Measurements from ENCODE around the gene SMYD1. TPM values are rescaled to one million over a fixed set of nuclear protein-coding genes. Genes with fewer than 3 reads are reported as not detected.

Gene SMYD1
- total and polyA plus RNA-seq, 3 donors from 2014 or later, result 1.5 to 3.1 (median 2.4) TPM

DNA sequence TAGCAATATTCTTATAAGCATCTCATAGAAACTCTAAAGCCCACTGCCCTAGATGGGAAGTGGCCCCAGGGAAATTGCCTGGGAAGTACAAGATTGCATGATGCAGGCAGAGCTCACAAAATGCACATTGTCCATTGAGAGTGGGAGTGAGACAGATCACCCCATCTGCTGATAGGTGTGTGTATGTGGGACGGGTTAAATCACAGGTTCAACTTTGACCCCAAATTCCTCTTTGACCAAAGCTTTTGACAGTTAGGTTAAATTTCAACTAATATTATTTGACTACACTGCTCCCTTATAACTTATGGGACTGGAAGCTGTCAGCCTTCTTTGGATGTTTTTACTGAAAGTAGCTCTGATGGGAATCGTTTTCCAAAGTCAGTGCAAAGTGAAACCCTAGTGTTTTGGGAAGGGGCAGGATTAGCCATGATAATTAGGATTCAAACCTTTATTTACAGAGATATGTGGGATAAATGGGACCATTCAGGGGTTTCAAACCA lies 71.6 kb downstream of the SMYD1 start:
- no peak for TF ChIP-seq POLR2A (IDR thresholded peaks at IDR 0.05)
- no peak for TF ChIP-seq CTCF (IDR thresholded peaks at IDR 0.05)
- Histone ChIP-seq H3K9me3 (no peaks in the 10 kb centered on the region), H3K36me3 (ENCODE audit: low read depth, missing control alignments) (no peaks in the 10 kb centered on the region), H3K4me1 (no peaks in the 10 kb centered on the region), H3K4me3 (no peak overlapping the region), H3K27ac (no peak overlapping the region), H3K27me3 (no peaks in the 10 kb centered on the region)
- intact Hi-C loops (cut with DNase I; ENCODE audit: low total_unique reads), result no loop called here
- no peak for DNase-seq
- WGBS, 2 donors, result 55 to 78% methylated on average over 2 of the region's 2 CpGs

DNA sequence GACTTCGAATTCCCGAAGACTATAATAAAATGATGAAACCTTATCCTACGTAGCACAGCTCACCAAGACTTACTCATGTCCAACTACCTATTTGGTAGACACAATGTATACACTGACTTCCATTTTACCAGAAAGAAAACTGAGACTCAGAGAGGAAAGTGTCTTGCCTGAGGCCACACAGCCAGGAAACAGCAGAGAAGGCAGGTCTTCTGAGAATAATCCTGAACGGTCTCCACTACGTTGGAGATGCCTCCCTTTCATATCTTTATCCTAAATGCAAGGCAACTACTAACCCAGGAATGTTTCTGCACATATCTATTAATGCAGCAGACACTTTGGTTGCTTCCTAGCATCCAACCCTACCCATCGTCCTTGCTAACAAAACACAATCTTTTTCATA lies 72.2 kb downstream of the SMYD1 start:
- intact Hi-C loops (cut with DNase I; ENCODE audit: low total_unique reads), result no loop called here
- TF ChIP-seq CTCF (IDR thresholded peaks at IDR 0.05) (no peak), POLR2A (IDR thresholded peaks at IDR 0.05) (no peak)
- H3K9me3 ChIP-seq, result no peaks in the 10 kb centered on the region
- WGBS, 2 donors, result 88% methylated on average over 6 of the region's 6 CpGs
- H3K4me3 ChIP-seq, result no peak overlapping the region
- H3K36me3 ChIP-seq (ENCODE audit: low read depth, missing control alignments), result no peaks in the 10 kb centered on the region
- H3K27me3 ChIP-seq, result no peaks in the 10 kb centered on the region
- no peak overlapping the region for H3K27ac ChIP-seq
- H3K4me1 ChIP-seq, result no peaks in the 10 kb centered on the region
- no peak for DNase-seq

DNA sequence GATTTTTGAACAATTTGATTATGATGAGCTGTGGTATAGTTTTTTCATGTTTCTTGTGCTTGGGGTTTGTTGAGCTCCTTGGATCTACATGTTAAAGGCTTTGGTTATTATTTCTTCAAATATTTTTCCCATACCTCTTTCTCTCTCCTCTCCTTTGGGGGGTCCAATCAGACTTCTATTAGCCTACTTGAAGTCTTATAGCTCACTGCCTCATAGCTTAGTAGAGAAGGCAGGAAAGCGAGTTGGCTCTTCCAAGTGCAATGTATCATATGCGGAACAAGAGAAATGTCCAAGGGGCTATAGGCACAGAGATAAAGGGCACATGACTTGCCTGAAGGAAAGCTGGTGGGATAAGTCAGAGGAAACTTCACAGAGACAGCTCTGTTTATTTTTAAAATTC lies 74.3 kb downstream of the SMYD1 start:
- 93 to 97% methylated on average over 2 of the region's 2 CpGs for WGBS, 2 donors
- Histone ChIP-seq H3K9me3 (no peaks in the 10 kb centered on the region), H3K27ac (no peak overlapping the region), H3K4me3 (no peak overlapping the region), H3K36me3 (ENCODE audit: low read depth, missing control alignments) (no peaks in the 10 kb centered on the region), H3K27me3 (no peaks in the 10 kb centered on the region), H3K4me1 (no peaks in the 10 kb centered on the region)
- intact Hi-C loops (cut with DNase I; ENCODE audit: low total_unique reads), result no loop called here
- TF ChIP-seq POLR2A (IDR thresholded peaks at IDR 0.05), result no peak
- no peak for TF ChIP-seq CTCF (IDR thresholded peaks at IDR 0.05)
- DNase-seq, result no peak

GRCh38 chr2:88144271-88144670 lies 76.6 kb downstream of the SMYD1 start:
- no peaks in the 10 kb centered on the region for H3K9me3 ChIP-seq
- no peaks in the 10 kb centered on the region for H3K36me3 ChIP-seq (ENCODE audit: low read depth, missing control alignments)
- H3K27ac ChIP-seq, result no peak overlapping the region
- intact Hi-C loops (cut with DNase I; ENCODE audit: low total_unique reads), result no loop called here
- no peaks in the 10 kb centered on the region for H3K4me1 ChIP-seq
- 78 to 81% methylated on average over 1 of the region's 1 CpG for WGBS, 2 donors
- TF ChIP-seq POLR2A (IDR thresholded peaks at IDR 0.05), result no peak
- TF ChIP-seq CTCF (IDR thresholded peaks at IDR 0.05), result no peak
- H3K27me3 ChIP-seq, result no peaks in the 10 kb centered on the region
- H3K4me3 ChIP-seq, result no peak overlapping the region
- DNase-seq, result no peak

DNA sequence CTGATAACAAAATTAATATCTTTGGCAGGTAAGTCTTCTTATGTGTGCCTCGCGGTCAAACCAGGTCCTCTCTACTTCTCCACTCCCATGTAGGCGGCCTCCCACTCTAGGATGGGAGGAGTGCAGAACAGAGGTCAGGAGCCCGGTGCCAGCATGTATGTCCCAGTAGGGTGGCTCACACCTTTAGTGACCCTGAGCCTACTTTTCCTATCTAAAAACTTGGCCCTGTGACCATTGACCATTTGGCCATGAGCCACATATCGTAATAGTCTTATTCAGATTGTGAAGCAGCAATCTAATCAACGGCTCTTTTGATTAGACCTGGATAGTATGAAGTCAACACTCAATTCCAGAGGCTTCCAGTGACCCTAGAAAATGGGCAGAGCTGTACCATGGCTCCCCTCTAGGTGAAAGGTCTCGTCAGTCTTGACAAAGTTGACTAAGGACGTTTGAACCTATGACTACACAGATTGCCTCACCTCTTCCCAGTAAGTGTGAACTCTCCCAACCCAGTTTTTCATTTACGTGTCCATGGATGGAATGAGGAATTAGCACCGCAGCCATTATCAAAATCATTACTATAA lies 77.4 kb downstream of the SMYD1 start:
- DNase-seq, result no peak
- no peak overlapping the region for H3K27ac ChIP-seq
- H3K4me3 ChIP-seq, result no peak overlapping the region
- no peak for TF ChIP-seq POLR2A (IDR thresholded peaks at IDR 0.05)
- no peak for TF ChIP-seq CTCF (IDR thresholded peaks at IDR 0.05)
- 90% methylated on average over 10 of the region's 10 CpGs for WGBS, 2 donors
- no peaks in the 10 kb centered on the region for H3K36me3 ChIP-seq (ENCODE audit: low read depth, missing control alignments)
- intact Hi-C loops (cut with DNase I; ENCODE audit: low total_unique reads), result no loop called here
- no peaks in the 10 kb centered on the region for H3K27me3 ChIP-seq
- H3K9me3 ChIP-seq, result no peaks in the 10 kb centered on the region
- H3K4me1 ChIP-seq, result no peaks in the 10 kb centered on the region
